Hematopoietic multipotent progenitor cell treated with erythropoietin and hydrocortisone succinate and interleukin-3 and kit ligand, for 4 days (in vitro differentiated cells): ENCODE measurements around the gene DRD3.

ENCODE experiments used
- DNase-seq: peaks from one replicate; pipeline ENCODE4 v3.0.0-alpha.2; 2015

DRD3 gene

GRCh38 chr3:114115143-114115542 is 63.7 kb downstream of the DRD3 start:
- no peak for DNase-seq

GRCh38 chr3:114114719-114115118 is 64.1 kb downstream of the DRD3 start:
- no peak for DNase-seq

GRCh38 chr3:114112696-114113095 is 66.2 kb downstream of the DRD3 start:
- DNase-seq = no peak

- DNase-seq = peak; percentile 74
Observed at GRCh38 chr3:114111060-114111770, 67.6 kb downstream of the DRD3 start.

- DNase-seq = no peak
Observed at GRCh38 chr3:114110439-114110838, 68.4 kb downstream of the DRD3 start.

GRCh38 chr3:114108137-114108536 is 70.7 kb downstream of the DRD3 start:
- peak; percentile 32 for DNase-seq

- DNase-seq = no peak
Observed at GRCh38 chr3:114104414-114104813, 74.4 kb downstream of the DRD3 start.

GRCh38 chr3:114103858-114104257 is 75.0 kb downstream of the DRD3 start:
- no peak for DNase-seq

GRCh38 chr3:114103181-114103580 is 75.7 kb downstream of the DRD3 start:
- no peak for DNase-seq

GRCh38 chr3:114101101-114101500 is 77.8 kb downstream of the DRD3 start:
- no peak for DNase-seq

GRCh38 chr3:114095796-114096195 is 83.1 kb downstream of the DRD3 start:
- DNase-seq = no peak

- peak; percentile 29 for DNase-seq
Observed at GRCh38 chr3:114093596-114093995, 85.3 kb downstream of the DRD3 start.

- DNase-seq = no peak
Observed at GRCh38 chr3:114093016-114093380, 85.9 kb downstream of the DRD3 start.

GRCh38 chr3:114092151-114093015 is 86.5 kb downstream of the DRD3 start:
- DNase-seq = peak; percentile 55

- no peak for DNase-seq
Observed at GRCh38 chr3:114089675-114090074, 89.2 kb downstream of the DRD3 start.

GRCh38 chr3:114086356-114086755 is 92.5 kb downstream of the DRD3 start:
- DNase-seq = no peak

GRCh38 chr3:114083112-114083511 is 95.7 kb downstream of the DRD3 start:
- DNase-seq = no peak

GRCh38 chr3:114081037-114081436 is 97.8 kb downstream of the DRD3 start:
- DNase-seq = no peak

GRCh38 chr3:114080201-114080600 is 98.7 kb downstream of the DRD3 start:
- no peak for DNase-seq

- DNase-seq = peak; percentile 55
Observed at GRCh38 chr3:114079761-114080160, 99.1 kb downstream of the DRD3 start.

GRCh38 chr3:114078126-114078525 is 100.7 kb downstream of the DRD3 start:
- no peak for DNase-seq
